Heart left ventricle (tissue), 16 donors: ENCODE data around the gene SLC44A2. TPM values are rescaled to one million over a fixed set of nuclear protein-coding genes. Genes with fewer than 3 reads are reported as not detected.

ENCODE experiments used
- ATAC-seq, 4 donors: fragments of 200-7000 bp; cut with Tn5 transposase; one replicate each; pipeline ENCODE4 v1.9.1; 2020 to 2022; ENCODE audit warnings: moderate library complexity in 4 of 4, mild to moderate bottlenecking in 3 of 4, moderate number of reproducible peaks in 1 of 4
- DNase-seq, 5 donors: peaks; one replicate each; pipeline ENCODE4 v3.0.0-alpha.2; 2020
- H3K27ac ChIP-seq, 12 donors: fragments of 200-600 bp; sonication (generic) in 4 of 12; one replicate each; pipeline versions ENCODE4 v1.5.0 to v1.8.0; 2016 to 2022; ENCODE audit warnings: mild to moderate bottlenecking in 2 of 12
- H3K27me3 ChIP-seq, 9 donors: fragments of 200-600 bp; sonication (generic) in 2 of 9; one replicate each; pipeline versions ENCODE4 v1.5.1 to v1.8.0; 2016 to 2022; ENCODE audit warnings: mild to moderate bottlenecking in 3 of 9
- H3K36me3 ChIP-seq, 9 donors: fragments of 200-600 bp; sonication (generic) in 2 of 9; one replicate each; pipeline versions ENCODE4 v1.5.0 to v1.8.0; 2018 to 2022; ENCODE audit warnings: mild to moderate bottlenecking in 2 of 9
- H3K4me1 ChIP-seq, 12 donors: fragments of 200-600 bp; sonication (generic) in 4 of 12; one replicate each; pipeline versions ENCODE4 v1.5.0 to v1.8.0; 2016 to 2022; ENCODE audit warnings: mild to moderate bottlenecking in 3 of 12
- H3K4me3 ChIP-seq, 12 donors: fragments of 200-600 bp; sonication (generic) in 4 of 12; one replicate each; pipeline versions ENCODE4 v1.5.0 to v1.8.0; 2017 to 2022; ENCODE audit warnings: mild to moderate bottlenecking in 9 of 12, moderate library complexity in 4 of 12
- H3K9me3 ChIP-seq, 12 donors: fragments of 200-600 bp; sonication (generic) in 4 of 12; one replicate each; pipeline versions ENCODE4 v1.5.0 to v1.8.0; 2016 to 2022; ENCODE audit warnings: mild to moderate bottlenecking in 1 of 12
- CTCF ChIP-seq, 12 donors: fragments of 200-600 bp; sonication (generic) in 4 of 12; IDR thresholded peaks; one replicate each; pipeline versions ENCODE4 v1.5.0 to v1.8.0; 2018 to 2022; ENCODE audit warnings: antibody characterized with exemption in 12 of 12, mild to moderate bottlenecking in 5 of 12
- POLR2A ChIP-seq, 2 donors: fragments of 450-650 bp; IDR thresholded peaks; one replicate each; pipeline ENCODE4 v1.6.1; 2017; ENCODE audit warnings: antibody characterized with exemption in 2 of 2, mild to moderate bottlenecking in 2 of 2, moderate library complexity in 2 of 2
- WGBS, 4 donors: extraction: QIAGEN DNeasy Blood & Tissue Kit in 2 of 4; methylation state at CpG; one replicate each; pipeline versions ENCODE4 v1.1.5 to v1.1.7; 2013 to 2018; 5-methylcytosine and 5-hydroxymethylcytosine counted together
- intact Hi-C, 10 donors: fragments of 100-400 bp; cut with DNase I; formaldehyde crosslinking; loops; one replicate each; pipeline versions ENCODE4 v1.11.1 to v1.14.2; 2022
- polyA plus RNA-seq, 2 donors: library from polyadenylated mRNA; stranded (reverse); fragments of 200-250 nt; gene quantifications; one replicate each; pipeline ENCODE4 v1.2.3, GENCODE V29; 2013
- total RNA-seq, 9 donors: library from RNA; depleted of rRNA in 2 of 9; stranded (reverse); fragments of >200 nt in 2 of 9; fragmentation: NEBNext Ultra II Directional in 3 of 9; extraction: Animal tissue kit (Norgen Biotek cat#: 25700) in 3 of 9; gene quantifications; one replicate each; pipeline versions ENCODE4 v1.1.0 to v1.2.4, GENCODE V29; 2016 to 2023
- donor health status: ischemic (EF 13 %, LVEDD 7.1; RV severe dilation, severe dysfunction).
- donor health status: healthy with polysubstance abuse.
- donor health status: DM: no; HTN: yes; CAD: no.
- donor health status: DM: no; HTN: no; CAD: no.
- donor health status: ischemic (EF 25% LVEDD 6.9; RV normal size, moderate dysfunction).
- donor health status: ischemic (EF 25% LVEDD 5.7; RV mildly dilated, moderate dysfunction).
- donor health status: healthy.
- donor health status: DM: yes; HTN: yes; CAD: no.
- donor health status: ischemic (EF 35%, LVEDD 5.7; RV mildly dilated, moderate dysfunction).
- donor health status: nonischemic (EF 11% LVEDD 7.7; RV severe dilation, severe dysfunction).
- donor health status: DM: yes; HTN: yes; CAD: no.
- donor health status: PGD.
- donor health status: ischemic (EF 29% LVEDD 5.4; RV normal size, mild dysfunction).
- donor health status: nonischemic (EF 23%, LVEDD 6.1; RV moderate dilation, normal function).

Gene SLC44A2
- total and polyA plus RNA-seq, 11 donors: 43.1 to 130 (median 82.5) TPM

- H3K36me3 ChIP-seq: peaks cover 0 to 23% (median 16%) of the 10 kb centered on the region in 9 donors
- 52 to 63% (median 57%) methylated on average over 12 of the region's 12 CpGs for WGBS, 4 donors
- no peak for TF ChIP-seq POLR2A (IDR thresholded peaks at IDR 0.05)
- no peak overlapping the region for H3K4me3 ChIP-seq
- no peaks in the 10 kb centered on the region for H3K9me3 ChIP-seq
- peak overlapping the region in 8 of 12 donors; percentile 2 to 61 (median 24) for H3K27ac ChIP-seq
- intact Hi-C loops: no loop called here
- peaks cover 0 to 45% (median 19%) of the 10 kb centered on the region in 12 donors for H3K4me1 ChIP-seq
- no peak for DNase-seq
- H3K27me3 ChIP-seq: no peaks in the 10 kb centered on the region
- peak in 3 of 4 donors; percentile 29 to 35 (median 30) for ATAC-seq
These were observed 21.3 kb downstream of the SLC44A2 start for GRCh38 chr19:10646456-10647159.

- no peaks in the 10 kb centered on the region for H3K9me3 ChIP-seq
- 91 to 95% (median 91%) methylated on average over 4 of the region's 4 CpGs for WGBS, 4 donors
- no peak overlapping the region for H3K27ac ChIP-seq
- H3K4me3 ChIP-seq: no peak overlapping the region
- ATAC-seq (no peak), DNase-seq (no peak)
- no peak for TF ChIP-seq CTCF (IDR thresholded peaks at IDR 0.05)
- no peak for TF ChIP-seq POLR2A (IDR thresholded peaks at IDR 0.05)
- H3K4me1 ChIP-seq: peaks cover 0 to 45% (median 29%) of the 10 kb centered on the region in 12 donors
- H3K36me3 ChIP-seq: peaks cover 0 to 9% (median 3%) of the 10 kb centered on the region in 9 donors
- intact Hi-C loops: no loop called here
- H3K27me3 ChIP-seq: no peaks in the 10 kb centered on the region
These were observed 23.0 kb downstream of the SLC44A2 start for GRCh38 chr19:10648360-10648759.

- DNase-seq (no peak), ATAC-seq (no peak)
- no peak overlapping the region for H3K4me3 ChIP-seq
- H3K36me3 ChIP-seq: peaks cover 0 to 3% (median 0%) of the 10 kb centered on the region in 9 donors
- peaks cover 0 to 36% (median 29%) of the 10 kb centered on the region in 12 donors for H3K4me1 ChIP-seq
- H3K9me3 ChIP-seq: no peaks in the 10 kb centered on the region
- TF ChIP-seq POLR2A (IDR thresholded peaks at IDR 0.05): no peak
- no peak for TF ChIP-seq CTCF (IDR thresholded peaks at IDR 0.05)
- peak overlapping the region in 1 of 12 donors; percentile 98 for H3K27ac ChIP-seq
- intact Hi-C loops: loop anchor here in 2 of 10 donors (5.0 kb wide), 2 partner anchors 45 to 85 kb away; partner anchors contain the start of genes CDKN2D (in 1 of the 2) and KRI1 (in 1 of the 2)
- 81 to 93% (median 87%) methylated on average over 4 of the region's 4 CpGs for WGBS, 4 donors
- no peaks in the 10 kb centered on the region for H3K27me3 ChIP-seq
These were observed 26.5 kb downstream of the SLC44A2 start for GRCh38 chr19:10651851-10652250.

GRCh38 chr19:10653482-10653731 lies 28.1 kb downstream of the SLC44A2 start:
- WGBS, 4 donors: 0 to 2% (median 0%) methylated on average over 7 to 18 of the region's 18 CpGs
- Histone ChIP-seq H3K4me3 (peak overlapping the region; percentile 75 to 100 (median 86)), H3K4me1 (peaks cover 0 to 45% (median 32%) of the 10 kb centered on the region in 12 donors), H3K9me3 (no peaks in the 10 kb centered on the region), H3K27me3 (no peaks in the 10 kb centered on the region), H3K27ac (peak overlapping the region; percentile 79 to 99 (median 98)), H3K36me3 (peaks cover 0 to 16% (median 0%) of the 10 kb centered on the region in 9 donors)
- intact Hi-C loops: loop anchor here in 2 of 10 donors (5.0 kb wide), 2 partner anchors 44 to 86 kb away; partner anchors contain the start of genes CDKN2D (in 1 of the 2) and KRI1 (in 1 of the 2)
- DNase-seq (no peak), ATAC-seq (peak in 2 of 4 donors; percentile 3 to 22)
- TF ChIP-seq POLR2A (IDR thresholded peaks at IDR 0.05): no peak
- TF ChIP-seq CTCF (IDR thresholded peaks at IDR 0.05): peak in 1 of 12 donors; percentile 13
